Ishikawa (cell line): ENCODE data around the gene RPL6.

Experiments used
- CEBPB ChIP-seq: IDR thresholded peaks from 2 replicates; pipeline ENCODE4 v1.6.1; 2012
- CREB1 ChIP-seq: IDR thresholded peaks from 2 replicates; pipeline ENCODE4 v1.6.1; 2012; ENCODE audit warnings: low read depth
- EGR1 ChIP-seq: IDR thresholded peaks from 2 replicates; pipeline ENCODE4 v1.6.1; 2012
- EP300 ChIP-seq: IDR thresholded peaks from 2 replicates; pipeline ENCODE4 v1.6.1; 2012; ENCODE audit warnings: borderline replicate concordance
- FOXM1 ChIP-seq: IDR thresholded peaks from 2 replicates; pipeline ENCODE4 v1.6.1; 2012; ENCODE audit warnings: low read depth, borderline replicate concordance
- MAX ChIP-seq: IDR thresholded peaks from 2 replicates; pipeline ENCODE4 v1.6.1; 2012
- NFIC ChIP-seq: IDR thresholded peaks from 2 replicates; pipeline ENCODE4 v1.6.1; 2012
- RAD21 ChIP-seq: IDR thresholded peaks from 2 replicates; pipeline ENCODE4 v1.6.1; 2012; ENCODE audit warnings: low read depth
- REST ChIP-seq: IDR thresholded peaks from 2 replicates; pipeline ENCODE4 v1.6.1; 2012; ENCODE audit warnings: low read depth, mild to moderate bottlenecking
- TAF1 ChIP-seq: IDR thresholded peaks from 2 replicates; pipeline ENCODE4 v1.6.1; 2012; ENCODE audit warnings: low read depth, mild to moderate bottlenecking
- TCF12 ChIP-seq: IDR thresholded peaks from 2 replicates; pipeline ENCODE4 v1.6.1; 2012; ENCODE audit warnings: low read depth
- TEAD4 ChIP-seq: IDR thresholded peaks from 2 replicates; pipeline ENCODE4 v1.6.1; 2012
- USF1 ChIP-seq: IDR thresholded peaks from 2 replicates; pipeline ENCODE4 v1.6.1; 2012
- YY1 ChIP-seq: IDR thresholded peaks from 2 replicates; pipeline ENCODE4 v1.6.1; 2012; ENCODE audit warnings: low read depth
- ZBTB7A ChIP-seq: IDR thresholded peaks from 2 replicates; pipeline ENCODE4 v1.6.1; 2012; ENCODE audit warnings: low read depth

Gene RPL6

GRCh38 chr12:112418608-112419296, 9.3 kb upstream of the RPL6 start, which contains the start of gene PTPN11:
TSS of gene PTPN11 (plus strand) at chr12:112418947. CDS start at chr12:112419112, 165 bp downstream.
- no peak for TF ChIP-seq ZBTB7A
- peak; percentile 74 for TF ChIP-seq EGR1
- TF ChIP-seq YY1: peak; percentile 84
- TF ChIP-seq CREB1: peak; percentile 96
- TF ChIP-seq RAD21: no peak
- no peak for TF ChIP-seq EP300
- TF ChIP-seq TAF1: peak; percentile 90
- peak; percentile 23; the same call in 1 of the 2 replicates for TF ChIP-seq USF1
- TF ChIP-seq CEBPB: no peak
- TF ChIP-seq FOXM1: no peak; the same call in 1 of the 2 replicates
- peak; percentile 60 for TF ChIP-seq MAX
- TF ChIP-seq REST: no peak
- TF ChIP-seq TCF12: peak; percentile 42; the same call in 1 of the 2 replicates

- TF ChIP-seq YY1: no peak
- no peak for TF ChIP-seq USF1
- no peak for TF ChIP-seq ZBTB7A
- TF ChIP-seq EGR1: no peak
- TF ChIP-seq TCF12: no peak
- no peak for TF ChIP-seq TAF1
- no peak for TF ChIP-seq REST
- no peak for TF ChIP-seq RAD21
- no peak for TF ChIP-seq MAX
These were observed 8.8 kb upstream of the RPL6 start for GRCh38 chr12:112418273-112418607.

GRCh38 chr12:112413855-112414625, 4.6 kb upstream of the RPL6 start:
- TF ChIP-seq EGR1 (no peak), FOXM1 (no peak), MAX (no peak), EP300 (no peak), TCF12 (no peak), USF1 (no peak), TEAD4 (no peak), ZBTB7A (no peak), REST (no peak), RAD21 (no peak), NFIC (no peak), CREB1 (no peak), CEBPB (no peak), YY1 (no peak)
